H9 (cell line): ENCODE data around the gene WDR7. TPM values are rescaled to one million over a fixed set of nuclear protein-coding genes. Genes with fewer than 3 reads are reported as not detected.

Experiments
- DNase-seq: peaks from one replicate; pipeline ENCODE4 v3.0.0-alpha.2; 2017
- H2AFZ ChIP-seq: one replicate; pipeline ENCODE4 v1.6.1; 2013; ENCODE audit warnings: mild to moderate bottlenecking, low read length, control low read depth, moderate library complexity
- H2AK5ac ChIP-seq: 2 replicates; pipeline ENCODE4 v1.6.1; 2013; ENCODE audit warnings: low read length, control low read depth, mixed read lengths; ENCODE audit not compliant: insufficient read length
- H2BK120ac ChIP-seq: one replicate; pipeline ENCODE4 v1.6.1; 2013; ENCODE audit warnings: low read depth, mild to moderate bottlenecking, low read length, control low read depth, inconsistent platforms; ENCODE audit not compliant: poor library complexity, severe bottlenecking
- H2BK12ac ChIP-seq: 2 replicates; pipeline ENCODE4 v1.6.1; 2013; ENCODE audit warnings: low read length, control low read depth, mixed read lengths, low read depth; ENCODE audit not compliant: insufficient read length
- H2BK15ac ChIP-seq: 2 replicates; pipeline ENCODE4 v1.6.1; 2013; ENCODE audit warnings: low read depth, low read length, control low read depth
- H2BK20ac ChIP-seq: one replicate; pipeline ENCODE4 v1.6.1; 2013; ENCODE audit warnings: low read depth, mild to moderate bottlenecking, low read length, control low read depth, inconsistent platforms; ENCODE audit not compliant: poor library complexity, severe bottlenecking
- H2BK5ac ChIP-seq: 2 replicates; pipeline ENCODE4 v1.6.1; 2013; ENCODE audit warnings: low read length, control low read depth, mixed read lengths; ENCODE audit not compliant: insufficient read length
- H3K14ac ChIP-seq: 2 replicates; pipeline ENCODE4 v1.6.1; 2013; ENCODE audit warnings: low read length, control low read depth; ENCODE audit not compliant: insufficient read depth
- H3K18ac ChIP-seq: 2 replicates; pipeline ENCODE4 v1.6.1; 2013; ENCODE audit warnings: low read depth, mild to moderate bottlenecking, mixed read lengths, low read length, control low read depth; ENCODE audit not compliant: insufficient read length
- H3K23ac ChIP-seq: 2 replicates; pipeline ENCODE4 v1.6.1; 2013; ENCODE audit warnings: low read length, control low read depth, mixed read lengths, low read depth; ENCODE audit not compliant: insufficient read length
- H3K23me2 ChIP-seq: 2 replicates; pipeline ENCODE4 v1.6.1; 2013; ENCODE audit warnings: low read depth, mild to moderate bottlenecking, mixed read lengths, low read length, control low read depth; ENCODE audit not compliant: insufficient read length, poor library complexity, severe bottlenecking
- H3K27ac ChIP-seq: 2 replicates; pipeline ENCODE4 v1.5.1; 2013; ENCODE audit warnings: low read length, control low read depth, mixed read lengths, low read depth; ENCODE audit not compliant: insufficient read length
- H3K27me3 ChIP-seq: 2 replicates; pipeline ENCODE4 v1.6.1; 2013; ENCODE audit warnings: low read length, control low read depth, inconsistent platforms; ENCODE audit not compliant: insufficient read depth
- H3K4ac ChIP-seq: 2 replicates; pipeline ENCODE4 v1.6.1; 2013; ENCODE audit warnings: low read depth, mild to moderate bottlenecking, control low read depth, inconsistent platforms, low read length, moderate library complexity
- H3K4me1 ChIP-seq: 2 replicates; pipeline ENCODE4 v1.6.1; 2013; ENCODE audit warnings: low read length, control low read depth, inconsistent platforms; ENCODE audit not compliant: insufficient read depth
- H3K4me2 ChIP-seq: 2 replicates; pipeline ENCODE4 v1.6.1; 2013; ENCODE audit warnings: low read length, control low read depth, mixed read lengths; ENCODE audit not compliant: insufficient read length, insufficient read depth
- H3K56ac ChIP-seq: 2 replicates; pipeline ENCODE4 v1.6.1; 2013; ENCODE audit warnings: low read depth, mild to moderate bottlenecking, mixed read lengths, low read length, control low read depth; ENCODE audit not compliant: insufficient read length
- H3K79me1 ChIP-seq: 2 replicates; pipeline ENCODE4 v1.6.1; 2013; ENCODE audit warnings: low read depth, mild to moderate bottlenecking, moderate library complexity, low read length, control low read depth, inconsistent platforms; ENCODE audit not compliant: insufficient read depth, poor library complexity, severe bottlenecking
- H3K79me2 ChIP-seq: 2 replicates; pipeline ENCODE4 v1.6.1; 2013; ENCODE audit warnings: low read length, control low read depth, inconsistent platforms; ENCODE audit not compliant: insufficient read depth
- H3K9ac ChIP-seq: 2 replicates; pipeline ENCODE4 v1.6.1; 2013; ENCODE audit warnings: low read length, control low read depth, mixed read lengths; ENCODE audit not compliant: insufficient read length; ENCODE audit errors: extremely low read depth
- H3K9me3 ChIP-seq: one replicate; pipeline ENCODE4 v1.6.1; 2013; ENCODE audit warnings: low read depth, low read length, inconsistent platforms; ENCODE audit not compliant: control insufficient read depth
- H3T11ph ChIP-seq: one replicate; pipeline ENCODE4 v1.6.1; 2013; ENCODE audit warnings: mild to moderate bottlenecking, low read length, control low read depth, inconsistent platforms
- H4K20me1 ChIP-seq: one replicate; pipeline ENCODE4 v1.6.1; 2013; ENCODE audit not compliant: control insufficient read depth, insufficient read length, insufficient read depth
- H4K5ac ChIP-seq: 2 replicates; pipeline ENCODE4 v1.6.1; 2013; ENCODE audit warnings: low read depth, mild to moderate bottlenecking, mixed read lengths, low read length, control low read depth; ENCODE audit not compliant: insufficient read length
- H4K8ac ChIP-seq: replicated peaks from 2 replicates; pipeline ENCODE4 v1.6.1; 2013; ENCODE audit warnings: low read length, control low read depth, mixed read lengths, low read depth; ENCODE audit not compliant: insufficient read length
- H4K91ac ChIP-seq: 2 replicates; pipeline ENCODE4 v1.6.1; 2013; ENCODE audit warnings: low read depth, mild to moderate bottlenecking, moderate library complexity, mixed read lengths, low read length, control low read depth; ENCODE audit not compliant: insufficient read length
- H3K27ac Mint-ChIP-seq, 3 experiments: 2 replicates in 2 of 3; 3 replicates in 1 of 3; pipeline ENCODE4 v1.8.0; 2020 to 2021; ENCODE audit warnings: mixed read lengths in 3 of 3, mild to moderate bottlenecking in 1 of 3, moderate library complexity in 1 of 3
- H3K27me3 Mint-ChIP-seq: 2 replicates; pipeline ENCODE4 v1.8.0; 2021; ENCODE audit warnings: low read depth, mild to moderate bottlenecking, moderate library complexity, mixed read lengths
- H3K36me3 Mint-ChIP-seq, 3 experiments: 2 replicates in 2 of 3; 3 replicates in 1 of 3; pipeline ENCODE4 v1.8.0; 2020 to 2021; ENCODE audit warnings: low read depth in 3 of 3, mixed read lengths in 3 of 3; ENCODE audit not compliant: insufficient read depth in 1 of 3
- H3K4me1 Mint-ChIP-seq, 2 experiments: 2 replicates each; pipeline ENCODE4 v1.8.0; 2020; ENCODE audit warnings: mixed read lengths in 2 of 2
- H3K4me3 Mint-ChIP-seq, 2 experiments: 2 replicates in 1 of 2; 3 replicates in 1 of 2; pipeline ENCODE4 v1.8.0; 2020 to 2021; ENCODE audit warnings: mild to moderate bottlenecking in 2 of 2, mixed read lengths in 2 of 2, moderate library complexity in 1 of 2
- H3K9me3 Mint-ChIP-seq, 2 experiments: 2 replicates in 1 of 2; 3 replicates in 1 of 2; pipeline ENCODE4 v1.8.0; 2020; ENCODE audit warnings: mild to moderate bottlenecking in 2 of 2, mixed read lengths in 2 of 2, moderate library complexity in 1 of 2
- WGBS: extraction: QIAGEN DNeasy Blood & Tissue Kit; methylation state at CpG from one replicate; pipeline ENCODE4 v1.1.7; 2013; ENCODE audit warnings: missing lambda C conversion rate, low lambda C conversion rate, mixed read lengths; ENCODE audit not compliant: insufficient read length; ENCODE audit errors: extremely low coverage; 5-methylcytosine and 5-hydroxymethylcytosine counted together
- total RNA-seq: library from RNA; stranded (reverse); gene quantifications from 2 replicates; pipeline ENCODE4 v1.2.1, GENCODE V29; 2021
- TF ChIP-seq, protein P1 (sequence below): fragments of 200-600 bp; sonication (generic); conservative IDR thresholded peaks from 3 replicates; pipeline ENCODE4 v1.8.0; 2021; ENCODE audit warnings: antibody characterized with exemption, mild to moderate bottlenecking

WDR7 gene
- total RNA-seq, 1 experiment from 2014 or later = 14.8 TPM

GRCh38 chr18:56899660-56900059 lies 248.5 kb downstream of the WDR7 start:
- Mint-ChIP-seq H3K9me3 (no peaks in the 10 kb centered on the region), H3K4me3 (no peak overlapping the region), H3K36me3 (no peaks in the 10 kb centered on the region), H3K27ac (no peak overlapping the region), H3K4me1 (peaks cover 6 to 14% of the 10 kb centered on the region in 2 experiments), H3K27me3 (no peaks in the 10 kb centered on the region)
- H4K5ac ChIP-seq = no peak overlapping the region
- no peak overlapping the region for H3T11ph ChIP-seq
- no peak overlapping the region for H4K8ac ChIP-seq
- no peak for DNase-seq
- no peaks in the 10 kb centered on the region for H3K9me3 ChIP-seq
- H3K23ac ChIP-seq = no peak overlapping the region
- H2AK5ac ChIP-seq = no peak overlapping the region
- no peak overlapping the region for H3K56ac ChIP-seq
- TF ChIP-seq, protein P1, sequence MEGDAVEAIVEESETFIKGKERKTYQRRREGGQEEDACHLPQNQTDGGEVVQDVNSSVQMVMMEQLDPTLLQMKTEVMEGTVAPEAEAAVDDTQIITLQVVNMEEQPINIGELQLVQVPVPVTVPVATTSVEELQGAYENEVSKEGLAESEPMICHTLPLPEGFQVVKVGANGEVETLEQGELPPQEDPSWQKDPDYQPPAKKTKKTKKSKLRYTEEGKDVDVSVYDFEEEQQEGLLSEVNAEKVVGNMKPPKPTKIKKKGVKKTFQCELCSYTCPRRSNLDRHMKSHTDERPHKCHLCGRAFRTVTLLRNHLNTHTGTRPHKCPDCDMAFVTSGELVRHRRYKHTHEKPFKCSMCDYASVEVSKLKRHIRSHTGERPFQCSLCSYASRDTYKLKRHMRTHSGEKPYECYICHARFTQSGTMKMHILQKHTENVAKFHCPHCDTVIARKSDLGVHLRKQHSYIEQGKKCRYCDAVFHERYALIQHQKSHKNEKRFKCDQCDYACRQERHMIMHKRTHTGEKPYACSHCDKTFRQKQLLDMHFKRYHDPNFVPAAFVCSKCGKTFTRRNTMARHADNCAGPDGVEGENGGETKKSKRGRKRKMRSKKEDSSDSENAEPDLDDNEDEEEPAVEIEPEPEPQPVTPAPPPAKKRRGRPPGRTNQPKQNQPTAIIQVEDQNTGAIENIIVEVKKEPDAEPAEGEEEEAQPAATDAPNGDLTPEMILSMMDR = no peak
- no peak overlapping the region for H2AFZ ChIP-seq
- H4K20me1 ChIP-seq = no peaks in the 10 kb centered on the region
- H4K91ac ChIP-seq = no peak overlapping the region
- H3K14ac ChIP-seq = no peak overlapping the region
- H2BK5ac ChIP-seq = no peak overlapping the region
- H3K79me1 ChIP-seq = no peaks in the 10 kb centered on the region
- H3K27ac ChIP-seq = no peak overlapping the region
- H2BK12ac ChIP-seq = no peak overlapping the region
- H3K79me2 ChIP-seq = 0 out of 2 replicates have a peak, but pooled peaks cover 2% of the 10 kb centered on the region
- no peak overlapping the region for H3K18ac ChIP-seq
- H3K9ac ChIP-seq = no peak overlapping the region
- no peak overlapping the region for H3K4ac ChIP-seq
- H3K4me1 ChIP-seq = peaks cover 3% of the 10 kb centered on the region; the same call in 1 of the 2 replicates
- H2BK120ac ChIP-seq = no peak overlapping the region
- no CpG with 5 or more reads among the region's 1 CpG for WGBS
- H3K27me3 ChIP-seq = no peaks in the 10 kb centered on the region
- no peak overlapping the region for H2BK15ac ChIP-seq
- no peaks in the 10 kb centered on the region for H3K23me2 ChIP-seq
- H2BK20ac ChIP-seq = no peak overlapping the region
- H3K4me2 ChIP-seq = no peak overlapping the region
